HepG2 (cell line): ENCODE results near the gene FAM111B. TPM values are rescaled to one million over a fixed set of nuclear protein-coding genes. Genes with fewer than 3 reads are reported as not detected.

ENCODE experiments used
- ARID2 ChIP-seq: sonication (generic); formaldehyde crosslinking; IDR thresholded peaks from 2 replicates; pipeline ENCODE4 v1.8.1; 2022; ENCODE audit warnings: mild to moderate bottlenecking, missing genetic modification reagents, borderline replicate concordance
- BRF2 ChIP-seq: sonication (generic); formaldehyde crosslinking; IDR thresholded peaks from 2 replicates; pipeline ENCODE4 v1.8.1; 2022; ENCODE audit warnings: mild to moderate bottlenecking, missing genetic modification reagents
- HMGXB4 ChIP-seq, 2 experiments: sonication (generic) in 1 of 2; formaldehyde crosslinking in 1 of 2; IDR thresholded peaks; 2 replicates each; pipeline versions ENCODE4 v1.4.0 to v1.6.1; 2018 to 2020; ENCODE audit warnings: missing genetic modification reagents in 2 of 2, borderline replicate concordance in 1 of 2, low read depth in 1 of 2, mild to moderate bottlenecking in 1 of 2, missing biosample characterization in 1 of 2
- HNF4A ChIP-seq: sonication (generic); formaldehyde crosslinking; IDR thresholded peaks from 2 replicates; pipeline ENCODE4 v1.4.0; 2020; ENCODE audit warnings: missing genetic modification reagents
- KDM2A ChIP-seq: sonication (generic); formaldehyde crosslinking; IDR thresholded peaks from 2 replicates; pipeline ENCODE4 v1.4.0; 2020; ENCODE audit warnings: low read depth, missing genetic modification reagents, borderline replicate concordance
- KDM3A ChIP-seq: IDR thresholded peaks from 2 replicates; pipeline ENCODE4 v1.6.1; 2018; ENCODE audit warnings: low read depth, missing compliant biosample characterization
- NCOA5 ChIP-seq: sonication (generic); formaldehyde crosslinking; IDR thresholded peaks from 2 replicates; pipeline ENCODE4 v1.4.0; 2020; ENCODE audit warnings: missing genetic modification reagents
- PRDM10 ChIP-seq: sonication (generic); formaldehyde crosslinking; IDR thresholded peaks from 2 replicates; pipeline ENCODE4 v1.4.0; 2020; ENCODE audit warnings: low read depth, missing genetic modification reagents
- RCOR2 ChIP-seq: IDR thresholded peaks from 2 replicates; pipeline ENCODE4 v1.6.1; 2016; ENCODE audit warnings: missing biosample characterization, missing genetic modification reagents
- RELA ChIP-seq: sonication (generic); formaldehyde crosslinking; IDR thresholded peaks from 2 replicates; pipeline ENCODE4 v1.4.0; 2020; ENCODE audit warnings: missing genetic modification reagents
- SAFB2 ChIP-seq: sonication (generic); formaldehyde crosslinking; IDR thresholded peaks from 2 replicates; pipeline ENCODE4 v1.5.1; 2020; ENCODE audit warnings: missing genetic modification reagents, low read depth, mild to moderate bottlenecking, borderline replicate concordance
- TSC22D2 ChIP-seq: sonication (generic); formaldehyde crosslinking; IDR thresholded peaks from 2 replicates; pipeline ENCODE4 v1.5.1; 2020; ENCODE audit warnings: missing genetic modification reagents, mild to moderate bottlenecking, borderline replicate concordance
- XRCC5 ChIP-seq: fragments of 200-400 bp; formaldehyde crosslinking; optimal IDR thresholded peaks from 2 replicates; pipeline ENCODE3; 2017; ENCODE audit warnings: mild to moderate bottlenecking, low read length
- YEATS2 ChIP-seq: sonication (generic); formaldehyde crosslinking; IDR thresholded peaks from 2 replicates; pipeline ENCODE4 v1.4.0; 2020; ENCODE audit warnings: missing genetic modification reagents, borderline replicate concordance
- ZBTB34 ChIP-seq: sonication (generic); formaldehyde crosslinking; IDR thresholded peaks from 2 replicates; pipeline ENCODE4 v1.8.0; 2022; ENCODE audit warnings: mild to moderate bottlenecking, missing genetic modification reagents
- ZNF143 ChIP-seq: sonication (generic); formaldehyde crosslinking; IDR thresholded peaks from 2 replicates; pipeline ENCODE4 v1.4.0; 2020; ENCODE audit warnings: missing genetic modification reagents
- ZNF329 ChIP-seq: sonication (generic); formaldehyde crosslinking; IDR thresholded peaks from 2 replicates; pipeline ENCODE4 v1.9.0; 2021; ENCODE audit warnings: low read depth, mild to moderate bottlenecking, missing genetic modification reagents
- ZNF567 ChIP-seq: sonication (generic); formaldehyde crosslinking; IDR thresholded peaks from 2 replicates; pipeline ENCODE4 v1.8.1; 2023; ENCODE audit warnings: mild to moderate bottlenecking, missing genetic modification reagents, borderline replicate concordance
- ZNF660 ChIP-seq: sonication (generic); formaldehyde crosslinking; IDR thresholded peaks from 2 replicates; pipeline ENCODE4 v1.5.1; 2020; ENCODE audit warnings: mild to moderate bottlenecking, low read depth, missing genetic modification reagents, borderline replicate concordance
- ZNF720 ChIP-seq: sonication (generic); formaldehyde crosslinking; IDR thresholded peaks from 2 replicates; pipeline ENCODE4 v1.4.0; 2020; ENCODE audit warnings: missing genetic modification reagents
- polyA plus RNA-seq, 8 experiments: library from polyadenylated mRNA; depleted of rRNA in 3 of 8; stranded (reverse) in 7 of 8; unstranded in 1 of 8; fragments of >200 nt; fragmentation: Illumina TruSeq in 4 of 8; extraction: Trizol in 4 of 8; gene quantifications; 2 replicates each; pipeline versions ENCODE4 v1.2.1 to v1.2.3, GENCODE V29; 2011 to 2016; ENCODE audit warnings: low read depth in 4 of 8, missing spikeins in 1 of 8, mixed read lengths in 1 of 8; ENCODE audit not compliant: insufficient read depth in 1 of 8
- total RNA-seq, 5 experiments: library from RNA; depleted of rRNA; stranded (reverse); fragments of >200 nt; fragmentation: Illumina TruSeq; extraction: Trizol; gene quantifications; 2 replicates each; pipeline ENCODE4 v1.2.3, GENCODE V29; 2016; ENCODE audit warnings: low read depth in 1 of 5

FAM111B gene
- total and polyA plus RNA-seq, 2 of the 13 experiments (the other 11 are each of a cell fraction or from before 2014, with no cell fraction given): 1.6 to 28.2 TPM

- TF ChIP-seq BRF2 (CRISPR knock-in tag) (no peak), ZNF567 (CRISPR knock-in tag) (no peak), XRCC5 (peak; percentile 89), KDM3A (CRISPR knock-in tag) (peak; percentile 89), TSC22D2 (CRISPR knock-in tag) (peak; percentile 57; the same call in 1 of the 2 replicates), PRDM10 (CRISPR knock-in tag) (peak; percentile 46; the same call in 1 of the 2 replicates), ZNF143 (CRISPR knock-in tag) (no peak), YEATS2 (CRISPR knock-in tag) (0 out of 2 replicates have a peak, but pooled peaks have one; percentile 38), ZNF720 (CRISPR knock-in tag) (0 out of 2 replicates have a peak, but pooled peaks have one; percentile 38), HMGXB4 (CRISPR knock-in tag; IDR thresholded peaks at IDR 0.05; ENCODE audit: borderline replicate concordance in 1 of 2, low read depth in 1 of 2) (peak; percentile 74 to 77; a peak in 3 of 4 replicates), ZNF329 (CRISPR knock-in tag) (no peak), RCOR2 (CRISPR knock-in tag) (0 out of 2 replicates have a peak, but pooled peaks have one; percentile 22), ZNF660 (CRISPR knock-in tag) (no peak), NCOA5 (no peak), SAFB2 (CRISPR knock-in tag) (no peak), HNF4A (CRISPR knock-in tag) (no peak), KDM2A (CRISPR knock-in tag) (peak; percentile 88), ZBTB34 (peak; percentile 52; the same call in 1 of the 2 replicates), RELA (0 out of 2 replicates have a peak, but pooled peaks have one; percentile 39), ARID2 (CRISPR knock-in tag) (0 out of 2 replicates have a peak, but pooled peaks have one; percentile 62)
Observed at GRCh38 chr11:59135648-59136461, 28.8 kb downstream of the FAM111B start (continued).
